COR-L47 (cell line): ENCODE data around the gene ZSWIM7.
"Not testable (repeated sequence)": the region's sequence is repeated elsewhere in the genome, so short reads cannot be mapped to it uniquely, and the experiment has no call there.

Experiments used
- DNase-seq: peaks from one replicate; lab custom pipeline; 2025; lab: John Stamatoyannopoulos, UW

The ZSWIM7 gene

DNA sequence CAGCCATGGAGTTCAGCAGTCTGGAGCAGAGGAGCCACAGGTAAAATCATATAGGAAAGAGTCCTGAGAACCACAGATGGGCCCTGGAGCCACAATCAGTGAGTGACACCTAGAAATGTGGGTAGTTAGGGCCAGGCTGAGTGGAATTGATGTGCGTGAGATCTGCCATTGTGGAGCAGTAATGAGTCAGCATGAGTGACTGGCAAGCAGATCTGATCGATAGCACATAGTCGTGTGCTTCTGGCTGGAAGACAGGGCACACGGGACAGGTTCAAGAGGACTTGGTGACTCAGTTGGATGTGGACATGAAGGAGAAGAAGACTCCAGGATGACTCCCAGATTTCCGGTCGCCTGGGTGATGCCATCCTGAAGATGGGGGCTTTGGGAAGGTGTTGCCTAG lies 42.3 kb downstream of the ZSWIM7 start:
- no peak for DNase-seq

DNA sequence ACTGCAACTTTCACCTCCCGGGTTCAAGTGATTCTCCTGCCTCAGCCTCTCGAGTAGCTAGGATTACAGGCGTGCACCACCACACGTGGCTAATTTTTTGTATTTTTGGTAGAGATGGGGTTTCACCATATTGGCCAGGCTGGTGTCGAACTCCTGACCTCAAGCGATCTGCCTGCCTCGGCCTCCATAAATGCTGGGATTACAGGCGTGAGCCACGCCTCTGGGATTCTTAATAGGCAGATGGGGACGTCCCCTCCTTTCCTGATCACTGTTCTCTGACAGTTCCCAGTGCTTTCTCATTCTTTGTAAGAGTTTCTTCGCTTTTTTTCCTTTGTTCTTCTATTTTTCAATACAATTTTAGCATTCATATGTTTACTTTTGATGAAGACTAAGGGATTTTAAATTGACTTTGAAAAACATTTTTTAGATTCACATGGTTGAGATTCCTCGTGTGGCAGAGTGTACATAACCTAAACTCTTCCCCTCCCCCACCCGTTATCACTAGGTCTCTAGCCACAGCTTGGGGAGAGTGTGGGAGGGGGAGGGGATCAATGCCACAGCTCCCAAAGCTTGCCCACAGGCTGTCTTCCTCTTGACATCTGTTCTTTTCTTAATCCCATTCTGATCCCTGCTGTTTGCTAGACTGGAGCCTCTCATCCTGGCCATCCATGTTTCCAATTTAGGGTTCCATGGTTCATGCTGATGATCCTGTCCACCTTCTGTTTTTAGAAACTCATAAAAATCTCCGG lies 43.5 kb downstream of the ZSWIM7 start:
- no peak for DNase-seq

DNA sequence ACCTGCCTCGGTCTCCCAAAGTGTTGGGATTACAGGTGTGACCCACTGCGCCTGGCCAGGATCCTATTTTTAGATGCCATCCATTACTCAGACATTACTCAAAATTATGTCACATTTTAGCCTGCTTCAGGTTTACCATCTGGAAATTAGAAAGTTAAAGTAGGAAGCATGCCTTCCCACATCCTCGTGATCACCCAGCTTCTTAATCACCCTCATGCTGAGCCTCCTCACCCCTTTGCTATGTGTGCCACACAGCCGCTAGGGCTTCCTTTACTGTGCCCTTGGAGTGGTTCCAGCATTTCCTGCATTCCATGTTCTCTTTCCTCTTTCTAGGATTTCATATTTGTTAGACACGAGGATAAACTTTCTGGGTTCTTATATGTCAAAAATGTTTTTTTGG lies 45.3 kb downstream of the ZSWIM7 start:
- no peak for DNase-seq

DNA sequence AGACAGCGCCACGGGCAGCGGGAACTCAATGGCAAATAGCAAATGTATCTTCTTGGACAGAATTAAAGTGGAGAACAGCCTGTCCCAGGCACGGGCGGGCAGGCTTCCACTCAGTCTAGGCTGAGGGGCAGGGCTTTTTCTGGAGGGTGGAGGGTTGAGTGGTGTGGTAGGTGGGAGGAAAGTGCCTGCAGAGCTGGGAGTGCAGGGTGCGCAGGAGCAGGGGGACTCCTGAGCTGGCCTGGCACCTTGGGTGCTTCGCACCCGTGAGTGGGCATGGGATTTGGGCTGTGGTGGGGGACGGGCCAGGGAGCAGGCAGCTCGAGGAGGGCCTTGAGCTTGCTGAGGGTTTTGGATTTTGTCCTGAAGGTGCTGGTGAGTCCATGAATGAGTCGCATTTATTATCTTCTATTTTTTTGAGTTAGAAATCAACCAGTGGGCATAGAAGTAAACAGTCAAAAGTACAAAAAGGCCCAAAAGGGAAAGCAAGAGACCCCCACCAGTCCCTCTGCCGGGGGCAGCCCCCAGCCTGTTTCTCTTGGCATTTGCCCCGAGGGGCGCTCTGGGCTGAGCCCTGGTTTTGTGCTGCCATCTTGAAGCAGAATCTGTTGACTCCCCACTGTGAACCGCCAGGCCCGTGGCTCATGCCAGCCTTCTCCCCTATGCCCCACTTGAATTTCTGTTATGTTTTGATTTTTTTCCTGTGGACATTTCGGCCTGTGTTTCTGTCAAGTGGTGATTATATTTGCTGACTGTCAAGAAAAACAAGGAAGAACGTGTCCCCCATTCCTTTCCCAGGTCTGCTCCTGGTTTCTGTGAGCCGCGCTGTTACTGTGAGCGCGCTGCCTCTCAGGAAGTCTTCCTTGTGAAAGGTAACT lies 46.4 kb downstream of the ZSWIM7 start:
- DNase-seq, result no peak

DNA sequence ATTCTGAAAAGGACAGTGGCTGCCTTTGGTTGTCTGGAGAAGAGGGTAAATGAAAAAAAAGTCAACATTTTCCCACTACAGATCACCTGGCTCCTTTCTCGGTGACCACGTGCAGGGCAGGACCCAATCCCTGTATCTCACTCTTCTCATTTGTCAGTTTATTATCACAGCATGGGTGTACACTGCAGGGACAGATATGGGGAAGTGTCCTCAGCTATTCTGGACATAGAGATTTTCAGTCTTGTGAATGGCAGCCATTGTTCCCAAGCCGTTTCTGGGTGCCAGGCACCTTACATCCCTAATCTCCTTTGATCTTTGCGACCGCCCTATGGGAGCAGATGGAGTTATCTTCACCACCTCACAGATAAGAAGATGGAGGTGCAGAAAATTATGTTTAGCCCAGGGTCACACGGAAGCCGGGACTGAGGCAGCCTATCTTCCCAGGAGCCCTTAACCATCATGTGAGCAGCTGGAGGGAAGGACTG lies 47.4 kb downstream of the ZSWIM7 start:
- no peak for DNase-seq

DNA sequence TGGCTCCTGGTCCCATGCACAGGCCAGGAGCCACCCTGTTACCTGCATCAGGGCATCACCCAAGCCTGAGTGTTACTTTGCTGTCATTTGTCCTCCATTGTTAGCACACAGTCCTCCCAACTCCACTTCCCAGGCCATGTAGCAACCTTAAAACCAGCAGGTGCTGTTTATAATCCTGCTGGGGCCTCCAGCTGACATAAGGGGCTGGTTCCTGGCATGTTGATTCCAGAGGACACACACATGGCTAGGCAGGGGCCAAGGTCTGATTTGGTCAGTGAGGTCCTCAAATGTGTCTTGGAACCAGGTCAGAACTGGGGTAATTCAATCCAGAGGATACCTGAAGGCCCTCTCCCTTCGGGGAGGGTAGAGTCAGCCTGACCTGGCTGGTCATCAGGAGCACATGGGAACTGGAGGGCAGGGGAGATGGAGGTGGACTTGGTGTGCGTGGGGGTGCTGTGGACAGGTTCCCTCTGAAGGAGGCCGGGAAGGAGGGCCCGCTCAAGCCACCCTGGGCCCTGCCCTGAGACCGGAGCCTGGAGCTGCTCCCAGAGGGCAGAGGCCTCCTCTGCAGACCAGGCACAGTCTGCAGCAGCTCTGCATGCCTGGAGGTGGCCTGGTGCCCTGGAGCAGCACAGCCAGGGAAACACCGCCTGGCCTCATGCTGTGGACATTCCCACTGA lies 48.0 kb downstream of the ZSWIM7 start:
- DNase-seq, result no peak

DNA sequence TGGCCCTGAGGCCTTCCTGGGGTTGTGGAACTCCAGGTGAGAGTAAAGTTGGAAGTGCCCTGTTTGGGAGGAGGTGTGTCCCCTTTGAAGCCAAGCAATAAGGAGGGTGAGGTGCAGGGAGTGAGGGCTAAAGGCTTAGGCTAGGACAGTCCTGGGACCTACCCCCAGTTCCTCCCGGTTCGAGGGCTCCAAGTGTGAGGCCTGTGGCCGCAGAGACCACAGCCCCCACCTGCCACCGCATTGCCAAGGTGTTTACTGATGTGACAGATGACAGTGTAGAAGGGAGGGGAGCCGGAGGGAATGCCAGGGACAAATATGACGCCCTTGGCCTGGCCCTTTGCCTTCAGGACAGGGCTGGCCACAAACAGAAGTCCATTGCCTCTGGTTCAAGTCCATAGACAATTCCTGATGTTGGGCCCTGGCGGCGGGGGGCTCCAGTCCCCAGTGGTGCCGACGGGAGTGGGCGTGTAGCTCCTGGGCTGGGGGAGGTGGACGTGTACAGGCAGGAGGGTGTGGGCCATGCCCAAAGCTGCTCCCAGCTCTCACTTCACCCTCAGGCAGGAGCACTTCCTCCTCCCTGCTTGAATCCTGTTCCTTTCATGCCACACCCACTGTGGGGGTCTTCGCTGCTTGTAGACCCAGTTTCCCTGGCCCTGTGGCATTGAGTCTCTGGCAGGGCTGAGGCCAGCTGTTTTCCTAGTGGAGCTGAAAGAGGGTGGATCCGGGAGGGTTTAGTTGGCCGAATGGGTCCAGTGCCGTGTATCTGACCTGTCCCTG lies 51.3 kb downstream of the ZSWIM7 start:
- no peak for DNase-seq

DNA sequence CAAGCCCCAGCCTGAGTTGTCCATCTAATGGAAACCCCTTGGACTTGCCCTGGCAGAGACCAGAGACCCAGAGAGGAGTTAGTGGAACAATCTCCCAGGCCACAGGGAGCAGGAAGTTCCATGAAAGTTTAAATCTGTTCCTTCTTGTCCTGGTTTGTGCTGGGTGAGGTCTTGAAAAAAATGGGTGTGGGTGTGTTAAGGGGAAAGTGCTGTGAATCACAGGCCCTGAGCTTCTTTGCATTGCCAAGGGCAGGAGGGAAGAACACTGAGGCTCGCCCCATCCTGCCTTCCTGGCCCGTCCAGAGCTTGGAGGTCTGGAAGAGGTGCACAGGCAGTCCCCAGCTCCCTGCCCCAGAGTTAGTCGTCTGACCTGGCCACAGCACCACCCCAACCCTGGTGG lies 52.2 kb downstream of the ZSWIM7 start:
- no peak for DNase-seq

DNA sequence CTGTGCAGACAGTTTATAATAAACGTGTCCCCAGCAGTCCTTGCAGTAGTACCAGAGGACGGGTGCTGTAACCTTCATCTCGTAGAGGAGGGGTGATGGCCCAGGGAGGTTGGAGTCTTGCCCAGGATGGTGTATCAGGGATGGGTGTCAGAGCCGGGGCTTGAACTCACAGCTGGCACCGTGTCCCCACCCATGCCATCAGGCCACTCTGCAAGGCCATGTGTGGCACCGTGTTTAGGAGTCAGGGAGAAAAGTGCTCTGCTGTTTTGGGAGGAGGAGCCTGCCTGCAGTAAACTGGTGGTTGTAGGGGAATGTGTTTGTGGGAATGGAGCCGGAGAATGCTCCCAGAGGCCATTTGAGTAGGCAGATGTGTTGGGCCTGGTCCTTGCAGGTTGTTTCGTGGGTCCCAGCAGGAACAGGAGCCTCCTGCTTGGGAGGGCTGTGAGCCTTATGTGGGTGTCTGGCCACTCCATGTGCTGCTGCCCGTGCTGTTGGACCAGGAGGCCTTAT lies 52.8 kb downstream of the ZSWIM7 start:
- no peak for DNase-seq

DNA sequence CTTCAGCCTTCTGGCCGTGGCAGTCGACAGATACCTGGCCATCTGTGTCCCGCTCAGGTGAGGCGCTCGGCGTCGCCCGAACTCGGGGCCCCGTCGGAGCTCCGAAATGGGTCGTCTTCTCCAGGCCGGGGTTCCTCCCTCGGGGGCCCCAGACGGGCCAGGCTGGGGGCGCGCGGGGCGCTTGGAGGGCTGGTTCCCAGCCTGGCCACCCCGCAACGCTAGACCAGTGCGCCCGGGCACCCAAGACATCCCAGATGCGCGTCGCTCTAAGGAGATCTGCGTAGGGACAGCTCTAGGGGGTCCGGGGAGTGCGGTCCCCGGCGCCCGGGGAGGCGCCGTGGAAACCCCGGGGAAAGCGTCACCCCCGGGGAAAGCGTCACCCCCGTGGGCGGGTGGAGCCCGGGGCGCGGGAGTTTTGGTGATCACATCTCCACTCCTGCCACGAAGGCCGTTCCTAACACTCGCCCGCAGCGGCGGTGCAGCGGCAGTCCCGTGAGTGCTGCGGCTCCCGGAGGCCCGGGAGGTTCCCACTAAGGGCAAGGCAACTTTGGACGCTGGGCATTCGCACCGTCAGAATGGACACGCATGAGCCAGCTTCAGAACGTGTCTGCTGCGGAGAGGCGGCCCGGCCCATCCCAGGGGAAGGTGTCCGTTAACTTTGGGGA lies 53.8 kb downstream of the ZSWIM7 start:
- no peak for DNase-seq

DNA sequence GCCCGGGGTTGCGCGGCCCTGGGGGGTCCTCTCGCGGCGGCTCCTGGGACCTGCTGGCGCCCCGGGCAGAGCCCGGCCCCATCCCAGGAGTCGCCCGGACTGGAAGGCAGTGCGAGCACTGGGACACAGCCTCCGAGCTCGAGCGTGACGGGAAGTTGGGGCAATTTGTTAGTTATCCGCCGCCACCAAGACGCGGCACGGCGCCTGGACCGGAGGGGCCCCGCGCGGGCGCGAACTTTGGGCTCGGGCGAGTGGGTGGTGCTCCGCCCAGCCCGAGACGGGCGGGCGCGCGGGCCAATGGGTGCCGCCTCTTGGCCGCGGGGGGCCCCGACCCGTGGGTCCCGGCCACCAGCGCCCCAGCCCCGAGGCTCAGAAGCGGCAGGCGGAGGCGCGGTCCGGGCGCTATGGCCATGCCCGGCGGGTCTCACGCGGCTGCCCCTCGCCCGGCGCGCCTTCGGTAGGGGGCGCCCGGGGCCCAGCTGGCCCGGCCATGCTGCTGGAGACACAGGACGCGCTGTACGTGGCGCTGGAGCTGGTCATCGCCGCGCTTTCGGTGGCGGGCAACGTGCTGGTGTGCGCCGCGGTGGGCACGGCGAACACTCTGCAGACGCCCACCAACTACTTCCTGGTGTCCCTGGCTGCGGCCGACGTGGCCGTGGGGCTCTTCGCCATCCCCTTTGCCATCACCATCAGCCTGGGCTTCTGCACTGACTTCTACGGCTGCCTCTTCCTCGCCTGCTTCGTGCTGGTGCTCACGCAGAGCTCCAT lies 54.6 kb downstream of the ZSWIM7 start, which contains the start of gene ADORA2B:
TSS of gene ADORA2B (plus strand) at position 372 of the 768 bp plus-strand sequence. CDS start at position 491, 119 bp downstream.
- no peak for DNase-seq

DNA sequence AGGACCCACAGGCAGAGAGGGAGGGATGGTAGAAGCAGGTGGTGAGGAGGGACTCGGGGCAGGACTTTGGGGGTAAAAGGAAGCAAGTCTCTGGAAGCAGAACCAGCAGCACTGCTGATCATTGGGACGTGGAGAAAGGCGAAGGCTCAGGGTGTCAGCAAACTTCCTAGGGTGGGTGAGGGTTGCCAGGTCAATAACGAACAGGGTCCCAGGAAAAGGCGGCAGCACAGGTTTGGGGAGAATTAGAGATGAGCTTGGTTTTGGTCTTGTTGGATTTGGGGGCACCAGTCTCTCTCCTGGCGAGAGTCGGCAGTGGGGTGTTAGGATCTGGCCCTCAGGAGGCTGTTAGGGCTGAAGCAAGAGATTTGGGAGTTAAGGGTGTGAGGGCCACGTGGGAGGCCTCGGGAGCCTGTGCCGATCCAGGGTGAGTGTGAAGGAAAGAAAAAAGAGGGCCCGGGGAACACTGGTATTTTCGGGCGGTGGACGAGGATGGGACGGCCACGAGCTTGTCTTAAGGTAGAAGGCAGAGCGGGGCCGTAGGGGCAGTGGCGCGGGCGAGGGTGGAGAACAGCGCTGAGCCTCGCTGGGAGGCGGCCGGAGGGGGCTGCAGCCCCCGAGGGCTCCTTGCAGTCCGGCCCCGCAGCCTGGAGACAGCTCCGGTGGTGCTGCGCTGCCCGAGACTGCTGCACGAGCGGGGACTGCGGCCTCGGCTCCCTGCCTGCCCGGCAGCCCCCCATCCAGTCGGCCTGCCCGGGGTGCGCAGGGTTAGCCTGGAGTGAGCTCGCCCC lies 55.3 kb downstream of the ZSWIM7 start:
- no peak for DNase-seq

DNA sequence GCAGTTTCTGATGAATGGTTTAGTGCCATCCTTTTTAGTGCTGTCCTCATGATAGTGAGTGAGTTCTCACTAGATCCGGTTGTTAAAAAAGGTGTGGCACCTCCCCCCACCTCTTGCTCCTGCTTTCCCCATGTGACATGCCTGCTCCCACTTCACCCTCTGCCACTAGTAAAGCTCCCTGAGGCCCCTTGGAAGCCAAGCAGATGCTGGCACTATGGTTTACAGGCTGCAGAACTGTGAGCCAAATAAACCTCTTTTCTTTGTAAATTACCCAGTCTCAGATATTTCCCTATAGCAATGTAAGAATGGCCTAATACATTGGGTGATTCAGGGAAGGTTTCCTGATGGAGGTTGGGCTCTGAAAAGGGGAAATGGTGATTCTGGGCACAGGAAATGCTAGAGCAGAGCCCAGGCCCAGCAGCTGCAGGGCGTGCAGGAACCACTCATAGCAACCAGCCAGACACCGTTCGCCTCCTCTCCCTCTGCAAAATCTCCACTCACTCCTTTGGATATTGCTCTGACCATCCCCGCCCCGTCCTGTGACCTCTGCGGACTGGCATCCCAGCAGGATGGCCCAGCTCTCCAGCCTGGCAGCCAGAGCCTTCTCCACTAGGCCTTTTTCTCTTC lies 57.2 kb downstream of the ZSWIM7 start:
- DNase-seq, result no peak

DNA sequence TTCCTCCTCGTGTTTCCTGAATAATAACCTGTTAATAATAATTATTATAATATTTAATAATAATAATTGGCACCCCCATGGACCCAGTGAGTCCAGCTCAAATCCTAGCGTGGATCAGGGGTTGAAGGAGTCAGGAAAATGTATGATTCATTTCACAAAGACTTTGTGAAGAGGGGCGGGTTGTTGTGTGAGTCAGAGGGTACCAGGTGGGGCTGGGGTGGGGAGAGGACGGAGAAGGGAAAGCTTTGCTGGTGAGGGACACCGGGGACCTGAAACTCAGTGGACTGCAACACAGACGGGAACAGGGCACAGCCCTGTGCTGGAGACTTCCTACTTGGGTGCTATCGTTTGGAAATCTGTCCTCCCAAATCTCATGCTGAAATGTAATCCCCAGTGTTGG lies 57.7 kb downstream of the ZSWIM7 start:
- no peak for DNase-seq

DNA sequence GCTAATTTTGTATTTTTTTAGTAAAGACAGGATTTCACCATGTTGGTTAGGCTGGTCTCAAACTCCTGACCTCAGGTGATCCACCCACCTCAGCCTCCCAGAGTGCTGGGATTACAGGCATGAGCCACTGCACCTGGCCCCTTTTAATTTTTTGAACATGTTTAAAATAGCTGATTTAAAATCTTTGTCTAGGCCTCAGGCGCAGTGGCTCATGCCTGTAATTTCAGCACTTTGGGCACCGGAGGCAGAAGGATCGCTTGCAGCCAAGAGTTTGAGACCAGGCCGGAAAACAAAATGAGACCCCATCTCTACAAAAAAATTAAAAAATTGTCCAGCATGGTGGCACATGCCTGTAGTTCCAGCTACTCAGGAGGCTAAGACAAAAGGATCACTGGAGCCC lies 63.0 kb downstream of the ZSWIM7 start:
- not testable (repeated sequence) for DNase-seq

DNA sequence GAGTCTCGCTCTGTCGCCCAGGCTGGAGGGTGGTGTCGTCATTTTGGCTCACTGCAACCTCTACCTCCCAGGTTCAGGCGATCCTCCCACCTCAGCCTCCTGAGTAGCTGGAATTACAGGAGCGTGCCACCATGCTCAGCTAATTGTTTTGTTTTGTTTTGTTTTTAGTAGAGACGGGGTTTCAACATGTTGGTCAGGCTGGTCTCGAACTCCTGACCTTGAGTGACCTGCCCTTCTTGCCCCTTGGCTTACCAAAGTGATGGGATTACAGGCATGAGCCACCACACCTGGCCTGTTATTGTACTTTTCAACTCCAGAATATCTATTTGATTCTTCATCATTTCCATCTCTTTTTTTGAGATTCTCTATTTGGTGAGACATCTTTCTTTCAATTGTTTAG lies 63.6 kb downstream of the ZSWIM7 start:
- DNase-seq, result no peak

DNA sequence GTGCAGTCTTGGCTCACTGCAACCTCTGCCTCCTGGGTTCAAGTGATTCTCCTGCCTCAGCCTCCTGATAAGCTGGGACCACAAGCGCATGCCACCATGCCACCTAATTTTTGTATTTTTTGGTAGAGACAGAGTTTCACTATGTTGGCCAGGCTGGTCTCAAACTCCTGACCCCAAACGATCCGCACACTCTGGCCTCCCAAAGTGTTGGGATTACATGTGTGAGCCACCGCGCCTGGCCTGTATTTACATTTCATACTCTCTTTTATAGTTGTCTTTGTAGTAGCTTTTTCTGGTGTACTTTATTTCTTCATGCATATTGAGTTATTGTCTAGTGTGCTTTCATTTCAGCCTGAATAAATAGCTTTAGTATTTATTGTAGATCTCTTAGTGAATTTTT lies 64.6 kb downstream of the ZSWIM7 start:
- DNase-seq, result no peak

DNA sequence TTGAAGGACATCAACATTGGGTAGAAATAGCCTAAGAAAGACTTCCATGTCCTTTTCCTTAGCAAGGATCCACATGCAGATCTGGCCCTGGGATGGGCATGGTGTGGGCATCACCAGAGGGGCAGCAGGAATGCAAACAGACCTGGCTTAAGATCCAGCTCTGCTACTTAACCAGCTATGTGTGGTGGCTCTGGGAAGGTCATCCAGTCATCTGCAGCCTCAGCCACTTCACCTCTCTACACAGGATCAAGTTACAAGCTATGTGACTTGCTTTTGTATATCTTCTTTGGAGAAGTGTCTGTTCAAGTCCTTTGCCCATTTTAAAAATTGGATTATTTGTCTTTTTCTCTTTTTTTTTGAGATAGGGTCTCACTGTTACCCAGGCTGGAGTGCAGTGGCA lies 68.1 kb downstream of the ZSWIM7 start:
- no peak for DNase-seq

DNA sequence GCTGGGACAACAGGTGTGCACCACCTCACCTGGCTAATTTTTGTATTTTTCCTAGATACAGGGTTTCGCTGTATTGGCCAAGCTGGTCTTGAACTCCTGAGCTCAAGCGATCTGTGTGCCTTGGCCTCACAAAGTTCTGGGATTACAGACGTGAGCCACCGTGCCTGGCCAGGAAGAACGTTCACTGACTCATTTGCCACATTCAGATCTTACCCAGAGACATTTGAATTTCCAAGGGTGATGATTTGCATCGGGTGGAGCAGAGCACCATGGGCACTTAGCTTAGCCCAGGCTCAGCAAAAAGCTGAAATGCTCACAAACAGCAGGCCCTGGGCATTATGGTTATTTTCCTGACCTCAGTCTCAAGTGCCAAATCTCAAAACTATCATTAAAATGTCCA lies 69.1 kb downstream of the ZSWIM7 start:
- no peak for DNase-seq
